SU-DHL-6 (cell line): ENCODE data around the gene TMEM184C.
A peak's percentile ranks its signal among the peaks of the same experiment; 100 is the strongest.

ENCODE experiments used
- H2AFZ ChIP-seq: fragments of 200-600 bp; sonication (generic); 2 replicates; pipeline ENCODE4 v1.6.1; 2014; ENCODE audit warnings: low read depth, mild to moderate bottlenecking, moderate library complexity, mixed read lengths, antibody characterized with exemption, low read length; ENCODE audit not compliant: severe bottlenecking
- H3F3A ChIP-seq: fragments of 200-600 bp; shearing (Covaris generic); 2 replicates; pipeline ENCODE4 v1.6.0; 2016; ENCODE audit warnings: antibody characterized with exemption, mild to moderate bottlenecking; ENCODE audit not compliant: insufficient read depth
- H3K27ac ChIP-seq: fragments of 200-600 bp; sonication (generic); 2 replicates; pipeline ENCODE4 v1.5.1; 2016; ENCODE audit warnings: low read depth, mild to moderate bottlenecking, low read length, moderate library complexity, mixed read lengths
- H3K27me3 ChIP-seq: fragments of 200-600 bp; sonication (generic), shearing (Covaris generic); 2 replicates; pipeline ENCODE4 v1.6.0; 2014; ENCODE audit warnings: mild to moderate bottlenecking, low read length
- H3K36me3 ChIP-seq: fragments of 200-600 bp; sonication (generic); 2 replicates; pipeline ENCODE4 v1.6.1; 2014; ENCODE audit warnings: mild to moderate bottlenecking, low read length, mixed read lengths
- H3K4me2 ChIP-seq: fragments of 300-600, 200-600 bp; shearing (Covaris generic), sonication (generic); 2 replicates; pipeline ENCODE4 v1.6.0; 2014; ENCODE audit warnings: low read length, low read depth, mild to moderate bottlenecking; ENCODE audit not compliant: poor library complexity, severe bottlenecking
- H3K4me3 ChIP-seq: fragments of 200-600 bp; sonication (generic); 2 replicates; pipeline ENCODE4 v1.5.1; 2014; ENCODE audit warnings: antibody characterized with exemption, low read length, mild to moderate bottlenecking, mixed read lengths; ENCODE audit not compliant: insufficient read depth, poor library complexity, severe bottlenecking
- H3K79me2 ChIP-seq: fragments of 200-600 bp; sonication (generic); 2 replicates; pipeline ENCODE4 v1.6.1; 2014; ENCODE audit warnings: mild to moderate bottlenecking, low read length, moderate library complexity; ENCODE audit not compliant: insufficient read depth
- H3K9ac ChIP-seq: fragments of 200-600 bp; sonication (generic); 2 replicates; pipeline ENCODE4 v1.7.0; 2014; ENCODE audit warnings: mild to moderate bottlenecking, low read length
- H3K9me2 ChIP-seq: fragments of 200-600 bp; sonication (generic); replicated peaks from 2 replicates; pipeline ENCODE4 v1.6.1; 2014; ENCODE audit warnings: low read length; ENCODE audit not compliant: insufficient read depth
- H3K9me3 ChIP-seq: fragments of 200-600 bp; sonication (generic); 2 replicates; pipeline ENCODE4 v1.6.1; 2014; ENCODE audit warnings: low read length, mixed read lengths; ENCODE audit not compliant: insufficient read depth
- H4K20me1 ChIP-seq: fragments of 200-600 bp; sonication (generic); 2 replicates; pipeline ENCODE4 v1.6.1; 2014; ENCODE audit warnings: low read depth, mild to moderate bottlenecking, antibody characterized with exemption, low read length, moderate library complexity, mixed read lengths
- EZH2phosphoT487 ChIP-seq: fragments of 200-600 bp; sonication (generic), shearing (Covaris generic); conservative IDR thresholded peaks from 2 replicates; pipeline ENCODE4 v1.6.1; 2018; ENCODE audit warnings: mild to moderate bottlenecking, antibody characterized with exemption, low read length, moderate library complexity, mixed read lengths
- TF ChIP-seq, protein P1 (sequence below): fragments of 200-600 bp; sonication (generic); IDR thresholded peaks from one replicate; pipeline ENCODE4 v1.5.1; 2017; ENCODE audit warnings: antibody characterized with exemption, mild to moderate bottlenecking, low read length, moderate library complexity; ENCODE audit not compliant: insufficient read depth, poor library complexity, severe bottlenecking

Gene TMEM184C

DNA sequence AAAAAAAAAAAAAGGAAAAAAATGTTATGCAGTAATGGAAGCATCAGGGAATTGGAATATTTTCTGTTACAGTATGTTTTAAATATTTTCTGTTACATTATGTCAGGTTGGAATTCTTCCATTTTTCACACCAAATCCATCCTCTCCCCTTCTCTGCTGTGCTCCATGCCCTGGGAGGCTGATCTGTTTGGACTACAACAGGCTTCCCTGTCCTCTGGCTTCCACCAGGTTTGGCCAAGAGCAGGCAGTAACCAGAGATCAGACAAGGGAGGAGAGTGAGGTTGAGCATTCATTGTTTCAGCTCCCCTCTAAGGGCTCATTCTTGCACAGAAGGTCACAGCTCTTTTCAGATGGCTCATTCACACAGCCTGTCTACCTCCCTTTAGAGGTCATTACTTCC is 11.7 kb upstream of the TMEM184C start:
- H3K4me3 ChIP-seq: no peak overlapping the region
- H3K9ac ChIP-seq: no peak overlapping the region
- H3K9me3 ChIP-seq: no peaks in the 10 kb centered on the region
- no peaks in the 10 kb centered on the region for H3K9me2 ChIP-seq
- H4K20me1 ChIP-seq: no peaks in the 10 kb centered on the region
- H3K27me3 ChIP-seq: no peaks in the 10 kb centered on the region
- no peak overlapping the region for H3K4me2 ChIP-seq
- TF ChIP-seq, protein P1, sequence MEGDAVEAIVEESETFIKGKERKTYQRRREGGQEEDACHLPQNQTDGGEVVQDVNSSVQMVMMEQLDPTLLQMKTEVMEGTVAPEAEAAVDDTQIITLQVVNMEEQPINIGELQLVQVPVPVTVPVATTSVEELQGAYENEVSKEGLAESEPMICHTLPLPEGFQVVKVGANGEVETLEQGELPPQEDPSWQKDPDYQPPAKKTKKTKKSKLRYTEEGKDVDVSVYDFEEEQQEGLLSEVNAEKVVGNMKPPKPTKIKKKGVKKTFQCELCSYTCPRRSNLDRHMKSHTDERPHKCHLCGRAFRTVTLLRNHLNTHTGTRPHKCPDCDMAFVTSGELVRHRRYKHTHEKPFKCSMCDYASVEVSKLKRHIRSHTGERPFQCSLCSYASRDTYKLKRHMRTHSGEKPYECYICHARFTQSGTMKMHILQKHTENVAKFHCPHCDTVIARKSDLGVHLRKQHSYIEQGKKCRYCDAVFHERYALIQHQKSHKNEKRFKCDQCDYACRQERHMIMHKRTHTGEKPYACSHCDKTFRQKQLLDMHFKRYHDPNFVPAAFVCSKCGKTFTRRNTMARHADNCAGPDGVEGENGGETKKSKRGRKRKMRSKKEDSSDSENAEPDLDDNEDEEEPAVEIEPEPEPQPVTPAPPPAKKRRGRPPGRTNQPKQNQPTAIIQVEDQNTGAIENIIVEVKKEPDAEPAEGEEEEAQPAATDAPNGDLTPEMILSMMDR: no peak
- no peak for TF ChIP-seq EZH2phosphoT487
- H2AFZ ChIP-seq: no peak overlapping the region
- H3K79me2 ChIP-seq: no peaks in the 10 kb centered on the region
- no peaks in the 10 kb centered on the region for H3F3A ChIP-seq
- no peak overlapping the region for H3K27ac ChIP-seq
- no peaks in the 10 kb centered on the region for H3K36me3 ChIP-seq

DNA sequence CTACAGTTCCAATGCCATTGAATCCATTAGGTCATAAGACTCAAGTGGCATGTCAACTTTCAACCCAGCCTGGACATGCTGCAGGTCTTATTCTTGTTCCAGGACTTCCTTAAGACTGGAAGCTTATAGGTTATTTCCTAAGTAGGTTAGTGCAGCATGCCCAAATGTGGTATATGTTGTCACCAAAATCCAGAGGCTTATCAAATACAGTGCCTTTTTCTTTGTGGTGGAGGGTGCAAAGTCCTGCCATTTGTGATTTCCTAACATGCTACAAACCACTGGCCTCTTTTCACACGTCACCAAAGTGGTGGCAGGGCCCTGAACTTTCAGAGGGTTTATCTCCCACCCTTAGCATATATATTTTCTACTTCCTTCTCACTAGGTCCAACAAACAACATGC is 9.7 kb upstream of the TMEM184C start:
- Histone ChIP-seq H3K9me3 (no peaks in the 10 kb centered on the region), H3K4me3 (no peak overlapping the region), H2AFZ (no peak overlapping the region), H3K9ac (no peak overlapping the region), H3F3A (no peaks in the 10 kb centered on the region), H3K4me2 (no peak overlapping the region), H3K27ac (no peak overlapping the region), H3K9me2 (no peaks in the 10 kb centered on the region), H3K79me2 (no peaks in the 10 kb centered on the region), H3K27me3 (no peaks in the 10 kb centered on the region), H3K36me3 (no peaks in the 10 kb centered on the region), H4K20me1 (no peaks in the 10 kb centered on the region)
- TF ChIP-seq, protein P1: no peak
- TF ChIP-seq EZH2phosphoT487: no peak

DNA sequence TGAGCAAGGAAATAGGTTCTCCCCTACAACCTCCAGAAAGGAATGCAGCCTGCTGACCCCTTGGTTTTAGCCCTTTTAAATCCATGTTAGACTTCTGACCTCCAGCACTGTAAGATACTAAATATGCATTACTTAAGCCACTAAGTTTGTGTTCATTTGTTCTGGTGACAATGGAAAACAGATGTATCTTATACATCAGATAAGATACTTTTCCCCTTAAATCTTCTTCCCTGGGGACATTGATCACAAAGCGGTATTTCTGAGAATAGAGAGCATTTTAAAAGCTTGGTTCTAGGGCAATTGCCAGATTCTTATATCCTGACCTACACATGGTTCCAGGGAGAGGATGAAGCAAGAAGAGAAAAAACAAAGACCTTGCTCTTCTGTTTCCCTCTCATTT is 6.5 kb upstream of the TMEM184C start:
- no peak for TF ChIP-seq EZH2phosphoT487
- TF ChIP-seq, protein P1: no peak
- Histone ChIP-seq H3K9me3 (no peaks in the 10 kb centered on the region), H4K20me1 (no peaks in the 10 kb centered on the region), H2AFZ (no peak overlapping the region), H3F3A (peaks cover 4% of the 10 kb centered on the region; the same call in 1 of the 2 replicates), H3K36me3 (no peaks in the 10 kb centered on the region), H3K4me3 (no peak overlapping the region), H3K9ac (no peak overlapping the region), H3K27ac (no peak overlapping the region), H3K79me2 (no peaks in the 10 kb centered on the region), H3K9me2 (no peaks in the 10 kb centered on the region), H3K4me2 (no peak overlapping the region), H3K27me3 (no peaks in the 10 kb centered on the region)

DNA sequence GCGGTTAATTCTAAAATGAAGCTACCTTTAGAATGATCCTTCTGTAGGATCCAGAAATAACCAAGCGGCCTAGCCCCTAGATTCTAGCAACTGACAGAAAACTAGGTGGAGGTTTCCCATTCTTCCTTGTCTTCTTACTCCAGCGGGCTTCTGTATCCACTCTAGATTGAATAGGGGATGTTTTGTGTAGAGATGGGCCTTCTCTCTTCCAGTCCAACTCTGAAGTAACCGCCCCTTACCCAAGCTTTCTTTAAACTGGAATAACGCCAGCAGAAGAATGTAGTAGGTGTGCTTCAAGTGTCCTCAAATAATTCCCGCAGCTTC is 386 bp upstream of the TMEM184C start:
- no peak overlapping the region for H3K27ac ChIP-seq
- H3F3A ChIP-seq: peaks cover 7% of the 10 kb centered on the region; the same call in 1 of the 2 replicates
- H3K9me3 ChIP-seq: no peaks in the 10 kb centered on the region
- H3K36me3 ChIP-seq: no peaks in the 10 kb centered on the region
- peak overlapping the region; percentile 94 for H3K4me3 ChIP-seq
- H3K27me3 ChIP-seq: no peaks in the 10 kb centered on the region
- H3K9ac ChIP-seq: peak overlapping the region; percentile 80
- H4K20me1 ChIP-seq: no peaks in the 10 kb centered on the region
- TF ChIP-seq, protein P1: no peak
- peak overlapping the region; percentile 86 for H2AFZ ChIP-seq
- peak overlapping the region; percentile 91 for H3K4me2 ChIP-seq
- H3K79me2 ChIP-seq: peaks cover 45% of the 10 kb centered on the region
- H3K9me2 ChIP-seq: no peaks in the 10 kb centered on the region
